Measurements from ENCODE around the gene CHRNG.

GRCh38 chr2:232535761-232536530 lies 3.5 kb upstream of the CHRNG start:
- TF ChIP-seq EZH2 (IDR thresholded peaks at IDR 0.05; ENCODE audit: borderline replicate concordance, insufficient read depth, low read length, poor library complexity, severe bottlenecking) (no peak), CTCF (IDR thresholded peaks at IDR 0.05; ENCODE audit: poor library complexity, severe bottlenecking) (no peak)

Data from neural cell (in vitro differentiated cells).